Heart left ventricle (tissue), 16 donors: ENCODE measurements around the gene MTX1. TPM values are rescaled to one million over a fixed set of nuclear protein-coding genes. Genes with fewer than 3 reads are reported as not detected.

ENCODE experiments used
- ATAC-seq, 4 donors: fragments of 200-7000 bp; cut with Tn5 transposase; one replicate each; pipeline ENCODE4 v1.9.1; 2020 to 2022; ENCODE audit warnings: moderate library complexity in 4 of 4, mild to moderate bottlenecking in 3 of 4, moderate number of reproducible peaks in 1 of 4
- DNase-seq, 5 donors: peaks; one replicate each; pipeline ENCODE4 v3.0.0-alpha.2; 2020
- H3K27ac ChIP-seq, 12 donors: fragments of 200-600 bp; sonication (generic) in 4 of 12; one replicate each; pipeline versions ENCODE4 v1.5.0 to v1.8.0; 2016 to 2022; ENCODE audit warnings: mild to moderate bottlenecking in 2 of 12
- H3K27me3 ChIP-seq, 9 donors: fragments of 200-600 bp; sonication (generic) in 2 of 9; one replicate each; pipeline versions ENCODE4 v1.5.1 to v1.8.0; 2016 to 2022; ENCODE audit warnings: mild to moderate bottlenecking in 3 of 9
- H3K36me3 ChIP-seq, 9 donors: fragments of 200-600 bp; sonication (generic) in 2 of 9; one replicate each; pipeline versions ENCODE4 v1.5.0 to v1.8.0; 2018 to 2022; ENCODE audit warnings: mild to moderate bottlenecking in 2 of 9
- H3K4me1 ChIP-seq, 12 donors: fragments of 200-600 bp; sonication (generic) in 4 of 12; one replicate each; pipeline versions ENCODE4 v1.5.0 to v1.8.0; 2016 to 2022; ENCODE audit warnings: mild to moderate bottlenecking in 3 of 12
- H3K4me3 ChIP-seq, 12 donors: fragments of 200-600 bp; sonication (generic) in 4 of 12; one replicate each; pipeline versions ENCODE4 v1.5.0 to v1.8.0; 2017 to 2022; ENCODE audit warnings: mild to moderate bottlenecking in 9 of 12, moderate library complexity in 4 of 12
- H3K9me3 ChIP-seq, 12 donors: fragments of 200-600 bp; sonication (generic) in 4 of 12; one replicate each; pipeline versions ENCODE4 v1.5.0 to v1.8.0; 2016 to 2022; ENCODE audit warnings: mild to moderate bottlenecking in 1 of 12
- POLR2A ChIP-seq, 2 donors: fragments of 450-650 bp; IDR thresholded peaks; one replicate each; pipeline ENCODE4 v1.6.1; 2017; ENCODE audit warnings: antibody characterized with exemption in 2 of 2, mild to moderate bottlenecking in 2 of 2, moderate library complexity in 2 of 2
- WGBS, 4 donors: extraction: QIAGEN DNeasy Blood & Tissue Kit in 2 of 4; methylation state at CpG; one replicate each; pipeline versions ENCODE4 v1.1.5 to v1.1.7; 2013 to 2018; 5-methylcytosine and 5-hydroxymethylcytosine counted together
- intact Hi-C, 10 donors: fragments of 100-400 bp; cut with DNase I; formaldehyde crosslinking; loops; one replicate each; pipeline versions ENCODE4 v1.11.1 to v1.14.2; 2022
- polyA plus RNA-seq, 2 donors: library from polyadenylated mRNA; stranded (reverse); fragments of 200-250 nt; gene quantifications; one replicate each; pipeline ENCODE4 v1.2.3, GENCODE V29; 2013
- total RNA-seq, 9 donors: library from RNA; depleted of rRNA in 2 of 9; stranded (reverse); fragments of >200 nt in 2 of 9; fragmentation: NEBNext Ultra II Directional in 3 of 9; extraction: Animal tissue kit (Norgen Biotek cat#: 25700) in 3 of 9; gene quantifications; one replicate each; pipeline versions ENCODE4 v1.1.0 to v1.2.4, GENCODE V29; 2016 to 2023
- TF ChIP-seq, protein P1 (sequence below), 12 donors: fragments of 200-600 bp; sonication (generic) in 4 of 12; IDR thresholded peaks; one replicate each; pipeline versions ENCODE4 v1.5.0 to v1.8.0; 2018 to 2022; ENCODE audit warnings: antibody characterized with exemption in 12 of 12, mild to moderate bottlenecking in 5 of 12
- donor health status: ischemic (EF 13 %, LVEDD 7.1; RV severe dilation, severe dysfunction).
- donor health status: healthy with polysubstance abuse.
- donor health status: DM: no; HTN: yes; CAD: no.
- donor health status: DM: no; HTN: no; CAD: no.
- donor health status: ischemic (EF 25% LVEDD 6.9; RV normal size, moderate dysfunction).
- donor health status: ischemic (EF 25% LVEDD 5.7; RV mildly dilated, moderate dysfunction).
- donor health status: healthy.
- donor health status: DM: yes; HTN: yes; CAD: no.
- donor health status: ischemic (EF 35%, LVEDD 5.7; RV mildly dilated, moderate dysfunction).
- donor health status: nonischemic (EF 11% LVEDD 7.7; RV severe dilation, severe dysfunction).
- donor health status: DM: yes; HTN: yes; CAD: no.
- donor health status: PGD.
- donor health status: ischemic (EF 29% LVEDD 5.4; RV normal size, mild dysfunction).
- donor health status: nonischemic (EF 23%, LVEDD 6.1; RV moderate dilation, normal function).

MTX1 gene
- total and polyA plus RNA-seq, 11 donors, result 14.1 to 37.1 (median 20.2) TPM

DNA sequence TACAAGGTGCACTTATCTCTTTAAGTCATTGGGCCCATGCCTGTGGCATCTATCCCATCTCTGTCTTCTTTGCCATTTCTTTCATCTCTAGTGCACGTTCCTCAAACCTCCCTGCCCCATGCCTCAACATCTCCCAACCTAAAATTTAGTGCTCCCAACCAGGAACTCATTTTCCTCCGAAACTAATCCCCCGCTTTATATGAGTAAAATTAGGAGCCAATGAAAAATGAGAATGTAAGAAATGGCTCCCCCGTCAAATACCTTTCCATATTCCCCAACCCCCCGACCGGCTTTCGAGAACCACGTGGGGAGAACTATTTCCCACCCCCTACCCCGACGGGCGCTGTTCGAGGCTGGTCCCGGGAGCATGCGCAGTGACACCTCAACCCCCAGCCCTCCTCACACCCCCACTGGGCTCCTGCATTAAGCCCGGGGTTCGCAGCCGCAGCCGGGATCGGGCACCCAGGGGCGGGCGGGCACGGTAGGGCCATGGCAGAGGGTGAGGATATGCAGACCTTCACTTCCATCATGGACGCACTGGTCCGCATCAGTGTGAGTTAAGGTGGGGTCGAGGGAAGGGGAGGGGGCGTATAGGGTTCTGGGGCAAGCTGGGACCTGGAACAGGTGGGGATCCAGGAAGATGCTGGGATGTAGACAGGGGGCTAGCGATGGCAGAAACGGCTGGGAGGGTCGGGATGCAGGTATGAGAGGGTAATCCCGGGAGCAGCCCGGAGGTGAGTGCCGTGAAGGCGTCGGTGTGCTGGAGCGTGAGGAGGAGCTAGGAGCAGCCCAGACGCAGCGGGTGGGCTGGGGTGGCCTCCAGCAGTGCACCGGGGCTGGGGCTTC lies 34.8 kb upstream of the MTX1 start, which contains the start of gene TRIM46:
TRIM46 (plus strand) TSS at position 372 of the 846 bp plus-strand sequence; CDS start at position 490, 118 bp downstream.
- Histone ChIP-seq H3K9me3 (no peaks in the 10 kb centered on the region), H3K36me3 (peaks cover 0 to 31% (median 22%) of the 10 kb centered on the region in 9 donors), H3K27me3 (peaks cover 0 to 28% (median 14%) of the 10 kb centered on the region in 9 donors), H3K4me1 (peaks cover 0 to 47% (median 21%) of the 10 kb centered on the region in 12 donors), H3K4me3 (peak within 1 kb of the TSS; percentile 48 to 98 (median 82)), H3K27ac (peak within 1 kb of the TSS; percentile 83 to 98 (median 94))
- WGBS, 4 donors, result 1 to 3% (median 2%) methylated on average over 38 of the region's 38 CpGs
- intact Hi-C loops, result loop anchor here in 4 of 10 donors (2.0 to 10.0 kb wide), 5 partner anchors 19 to 421 kb away; partner anchors contain the start of gene SLC50A1 (in 1 of the 4)
- DNase-seq (peak in 1 of 5 donors; percentile 27), ATAC-seq (no peak)
- TF ChIP-seq, protein P1, sequence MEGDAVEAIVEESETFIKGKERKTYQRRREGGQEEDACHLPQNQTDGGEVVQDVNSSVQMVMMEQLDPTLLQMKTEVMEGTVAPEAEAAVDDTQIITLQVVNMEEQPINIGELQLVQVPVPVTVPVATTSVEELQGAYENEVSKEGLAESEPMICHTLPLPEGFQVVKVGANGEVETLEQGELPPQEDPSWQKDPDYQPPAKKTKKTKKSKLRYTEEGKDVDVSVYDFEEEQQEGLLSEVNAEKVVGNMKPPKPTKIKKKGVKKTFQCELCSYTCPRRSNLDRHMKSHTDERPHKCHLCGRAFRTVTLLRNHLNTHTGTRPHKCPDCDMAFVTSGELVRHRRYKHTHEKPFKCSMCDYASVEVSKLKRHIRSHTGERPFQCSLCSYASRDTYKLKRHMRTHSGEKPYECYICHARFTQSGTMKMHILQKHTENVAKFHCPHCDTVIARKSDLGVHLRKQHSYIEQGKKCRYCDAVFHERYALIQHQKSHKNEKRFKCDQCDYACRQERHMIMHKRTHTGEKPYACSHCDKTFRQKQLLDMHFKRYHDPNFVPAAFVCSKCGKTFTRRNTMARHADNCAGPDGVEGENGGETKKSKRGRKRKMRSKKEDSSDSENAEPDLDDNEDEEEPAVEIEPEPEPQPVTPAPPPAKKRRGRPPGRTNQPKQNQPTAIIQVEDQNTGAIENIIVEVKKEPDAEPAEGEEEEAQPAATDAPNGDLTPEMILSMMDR (IDR thresholded peaks at IDR 0.05), result peak in 2 of 12 donors; percentile 6 to 21
- TF ChIP-seq POLR2A (IDR thresholded peaks at IDR 0.05), result no peak

DNA sequence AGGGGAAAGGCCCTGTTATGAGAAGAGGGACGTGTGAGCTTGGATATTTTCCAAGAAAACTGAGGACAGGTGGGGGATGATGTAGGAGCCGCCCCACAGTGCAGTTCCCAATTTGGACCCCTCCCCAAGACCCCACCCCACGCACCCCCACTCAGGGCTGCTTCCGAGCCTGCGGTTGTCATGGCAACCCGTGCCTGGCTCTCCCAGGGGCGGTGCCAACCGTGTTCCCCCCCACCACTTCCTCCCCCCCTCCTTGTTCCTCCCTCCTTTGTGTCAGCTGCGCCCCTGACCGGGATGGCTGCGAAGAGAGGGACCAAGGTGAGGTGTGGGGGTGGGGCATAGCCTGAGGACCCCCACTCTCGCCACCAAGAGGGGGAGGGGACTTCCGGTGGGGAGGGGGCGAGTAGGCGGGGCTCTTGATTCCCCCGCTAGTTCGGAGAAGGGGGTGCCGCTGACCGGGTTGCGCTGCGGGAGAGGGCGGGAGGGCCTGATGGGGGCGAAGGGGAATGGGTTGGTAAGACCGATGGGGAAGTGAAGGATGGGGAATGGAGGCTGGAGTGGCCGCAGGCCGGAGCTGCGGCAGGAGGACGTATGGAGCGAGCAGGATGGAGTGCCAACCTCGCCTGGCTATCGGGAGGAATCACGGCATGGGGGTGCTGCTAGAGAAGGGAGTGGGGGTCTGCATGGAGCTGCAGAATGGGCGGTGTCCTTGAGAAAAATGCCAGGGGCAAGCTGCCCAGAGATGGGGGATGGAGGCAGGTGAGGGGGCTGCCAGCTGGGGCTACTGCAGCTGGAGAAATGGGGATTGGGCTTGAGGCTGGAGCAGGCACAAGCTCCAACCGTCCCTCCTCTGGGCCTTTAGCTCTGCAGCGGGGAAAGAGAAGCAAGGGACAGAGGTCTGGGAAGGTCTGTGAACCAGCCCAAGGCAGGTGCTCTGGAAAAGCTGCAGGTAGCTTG lies 33.9 kb upstream of the MTX1 start:
- intact Hi-C loops, result loop anchor here in 7 of 10 donors (2.0 to 10.0 kb wide), 6 partner anchors 18 to 420 kb away; partner anchors contain the start of gene SLC50A1 (in 1 of the 7)
- peaks cover 0 to 28% (median 14%) of the 10 kb centered on the region in 9 donors for H3K27me3 ChIP-seq
- ATAC-seq (no peak), DNase-seq (no peak)
- H3K9me3 ChIP-seq, result no peaks in the 10 kb centered on the region
- H3K4me1 ChIP-seq, result peaks cover 0 to 47% (median 21%) of the 10 kb centered on the region in 12 donors
- H3K27ac ChIP-seq, result peak overlapping the region in 1 of 12 donors; percentile 42
- TF ChIP-seq POLR2A (IDR thresholded peaks at IDR 0.05), result no peak
- TF ChIP-seq, protein P1 (IDR thresholded peaks at IDR 0.05), result no peak
- H3K36me3 ChIP-seq, result peaks cover 0 to 22% (median 13%) of the 10 kb centered on the region in 9 donors
- WGBS, 4 donors, result 6 to 12% (median 8%) methylated on average over 31 to 35 of the region's 35 CpGs
- peak overlapping the region in 5 of 12 donors; percentile 7 to 96 (median 78) for H3K4me3 ChIP-seq

DNA sequence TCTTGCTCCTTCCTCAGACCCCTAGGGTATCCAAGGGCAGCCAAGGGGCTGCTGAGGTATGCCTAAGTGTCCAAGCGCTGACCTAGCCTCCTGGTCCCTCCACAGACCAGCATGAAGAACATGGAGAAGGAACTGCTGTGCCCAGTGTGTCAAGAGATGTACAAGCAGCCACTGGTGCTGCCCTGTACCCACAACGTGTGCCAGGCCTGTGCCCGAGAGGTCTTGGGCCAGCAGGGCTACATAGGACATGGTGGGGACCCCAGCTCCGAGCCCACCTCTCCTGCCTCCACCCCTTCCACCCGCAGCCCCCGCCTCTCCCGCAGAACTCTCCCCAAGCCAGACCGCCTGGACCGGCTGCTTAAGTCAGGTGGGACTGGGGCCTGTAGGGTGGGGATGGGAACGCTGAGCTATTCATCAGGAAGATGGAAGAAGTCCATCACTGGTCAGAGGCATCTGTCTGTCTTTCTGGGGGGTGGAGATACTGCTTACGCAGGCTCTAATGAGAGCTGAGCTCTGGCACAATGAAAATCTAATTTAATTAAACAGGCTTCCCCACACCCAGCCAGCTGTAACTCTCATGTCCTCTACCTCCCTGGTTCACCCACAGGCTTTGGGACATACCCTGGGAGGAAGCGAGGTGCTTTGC lies 33.1 kb upstream of the MTX1 start:
- no peak overlapping the region for H3K4me3 ChIP-seq
- 86 to 90% (median 87%) methylated on average over 12 of the region's 12 CpGs for WGBS, 4 donors
- peaks cover 0 to 14% (median 5%) of the 10 kb centered on the region in 9 donors for H3K36me3 ChIP-seq
- H3K27ac ChIP-seq, result no peak overlapping the region
- peaks cover 0 to 28% (median 14%) of the 10 kb centered on the region in 9 donors for H3K27me3 ChIP-seq
- TF ChIP-seq POLR2A (IDR thresholded peaks at IDR 0.05), result no peak
- TF ChIP-seq, protein P1 (IDR thresholded peaks at IDR 0.05), result no peak
- no peaks in the 10 kb centered on the region for H3K9me3 ChIP-seq
- ATAC-seq, result no peak
- intact Hi-C loops, result loop anchor here in 7 of 10 donors (2.0 to 10.0 kb wide), 5 partner anchors 17 to 419 kb away; no protein-coding TSS in a partner anchor
- DNase-seq, result peak in 1 of 5 donors; percentile 18
- peaks cover 0 to 47% (median 21%) of the 10 kb centered on the region in 12 donors for H3K4me1 ChIP-seq
